ENCODE data around the gene FOXJ3. TPM values are rescaled to one million over a fixed set of nuclear protein-coding genes. Genes with fewer than 3 reads are reported as not detected.

Gene FOXJ3
- total and polyA plus RNA-seq, 2 of the 13 experiments (the other 11 are each of a cell fraction or from before 2014, with no cell fraction given): 16.6 to 48.5 TPM

DNA sequence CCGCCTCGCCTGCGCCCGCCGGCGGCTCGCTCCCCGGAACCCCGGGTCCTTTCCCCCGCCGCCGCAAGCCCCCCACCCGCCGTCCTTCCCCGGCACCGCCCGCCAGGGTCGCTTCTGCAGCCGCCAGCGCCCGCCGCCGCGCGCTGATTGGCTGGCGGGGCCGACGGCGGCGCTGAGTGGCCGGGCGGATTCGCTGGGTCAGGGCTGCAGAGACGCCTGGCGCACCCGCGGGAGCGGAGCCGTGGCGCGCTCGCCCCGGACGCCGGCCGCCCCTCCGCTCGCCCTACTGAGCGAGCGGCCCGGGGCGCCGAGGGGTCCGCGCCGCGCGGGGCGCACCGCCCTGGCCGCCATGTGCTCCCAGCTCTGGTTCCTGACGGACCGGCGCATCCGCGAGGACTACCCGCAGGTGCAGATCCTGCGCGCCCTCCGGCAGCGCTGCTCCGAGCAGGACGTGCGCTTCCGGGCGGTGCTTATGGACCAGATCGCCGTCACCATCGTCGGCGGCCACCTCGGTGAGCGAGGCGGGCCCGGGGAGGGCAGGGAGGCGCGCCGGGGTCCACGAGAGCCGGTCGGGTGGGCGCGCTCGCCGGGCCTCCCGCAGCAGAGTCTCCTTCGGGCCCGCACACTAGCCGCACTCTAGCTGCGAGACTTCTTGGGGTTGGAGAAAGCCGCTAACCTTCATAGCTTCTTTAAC is 45.7 kb upstream of the FOXJ3 start, which contains the start of gene RIMKLA (continued):
- TF ChIP-seq, protein P1, sequence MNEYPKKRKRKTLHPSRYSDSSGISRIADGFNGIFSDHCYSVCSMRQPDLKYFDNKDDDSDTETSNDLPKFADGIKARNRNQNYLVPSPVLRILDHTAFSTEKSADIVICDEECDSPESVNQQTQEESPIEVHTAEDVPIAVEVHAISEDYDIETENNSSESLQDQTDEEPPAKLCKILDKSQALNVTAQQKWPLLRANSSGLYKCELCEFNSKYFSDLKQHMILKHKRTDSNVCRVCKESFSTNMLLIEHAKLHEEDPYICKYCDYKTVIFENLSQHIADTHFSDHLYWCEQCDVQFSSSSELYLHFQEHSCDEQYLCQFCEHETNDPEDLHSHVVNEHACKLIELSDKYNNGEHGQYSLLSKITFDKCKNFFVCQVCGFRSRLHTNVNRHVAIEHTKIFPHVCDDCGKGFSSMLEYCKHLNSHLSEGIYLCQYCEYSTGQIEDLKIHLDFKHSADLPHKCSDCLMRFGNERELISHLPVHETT (CRISPR knock-in tag; conservative IDR thresholded peaks at IDR 0.05): no peak; the same call in 1 of the 2 replicates
- TF ChIP-seq ARID4A (CRISPR knock-in tag; IDR thresholded peaks at IDR 0.05; ENCODE audit: borderline replicate concordance) (peak; percentile 71), HDAC1 (CRISPR knock-in tag; IDR thresholded peaks at IDR 0.05) (peak; percentile 51; the same call in 1 of the 2 replicates), SMAD1 (CRISPR knock-in tag; IDR thresholded peaks at IDR 0.05; ENCODE audit: borderline replicate concordance, low read depth) (no peak), HDAC6 (IDR thresholded peaks at IDR 0.05; ENCODE audit: low read depth, low read length) (no peak), CREBL2 (CRISPR knock-in tag; IDR thresholded peaks at IDR 0.05; ENCODE audit: borderline replicate concordance) (no peak), LCORL (IDR thresholded peaks at IDR 0.05) (no peak), LCORL (CRISPR knock-in tag; IDR thresholded peaks at IDR 0.05) (no peak), MTA1 (CRISPR knock-in tag; IDR thresholded peaks at IDR 0.05; ENCODE audit: borderline replicate concordance) (no peak)
